ENCODE results near the gene HOXB3. TPM values are rescaled to one million over a fixed set of nuclear protein-coding genes. Genes with fewer than 3 reads are reported as not detected.
A peak's percentile ranks its signal among the peaks of the same experiment; 100 is the strongest.

HOXB3 gene
- total and polyA plus RNA-seq, 8 donors, result 10.4 to 114 (median 89.4) TPM

- Histone ChIP-seq H3K9me3 (no peaks in the 10 kb centered on the region), H3K27me3 (peaks cover 51 to 100% of the 10 kb centered on the region in 2 donors), H3K27ac (peak overlapping the region; percentile 76 to 90), H3K36me3 (no peaks in the 10 kb centered on the region), H3K4me3 (no peak overlapping the region), H3K4me1 (peaks cover 8 to 56% of the 10 kb centered on the region in 2 donors)
- TF ChIP-seq, protein P1, sequence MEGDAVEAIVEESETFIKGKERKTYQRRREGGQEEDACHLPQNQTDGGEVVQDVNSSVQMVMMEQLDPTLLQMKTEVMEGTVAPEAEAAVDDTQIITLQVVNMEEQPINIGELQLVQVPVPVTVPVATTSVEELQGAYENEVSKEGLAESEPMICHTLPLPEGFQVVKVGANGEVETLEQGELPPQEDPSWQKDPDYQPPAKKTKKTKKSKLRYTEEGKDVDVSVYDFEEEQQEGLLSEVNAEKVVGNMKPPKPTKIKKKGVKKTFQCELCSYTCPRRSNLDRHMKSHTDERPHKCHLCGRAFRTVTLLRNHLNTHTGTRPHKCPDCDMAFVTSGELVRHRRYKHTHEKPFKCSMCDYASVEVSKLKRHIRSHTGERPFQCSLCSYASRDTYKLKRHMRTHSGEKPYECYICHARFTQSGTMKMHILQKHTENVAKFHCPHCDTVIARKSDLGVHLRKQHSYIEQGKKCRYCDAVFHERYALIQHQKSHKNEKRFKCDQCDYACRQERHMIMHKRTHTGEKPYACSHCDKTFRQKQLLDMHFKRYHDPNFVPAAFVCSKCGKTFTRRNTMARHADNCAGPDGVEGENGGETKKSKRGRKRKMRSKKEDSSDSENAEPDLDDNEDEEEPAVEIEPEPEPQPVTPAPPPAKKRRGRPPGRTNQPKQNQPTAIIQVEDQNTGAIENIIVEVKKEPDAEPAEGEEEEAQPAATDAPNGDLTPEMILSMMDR (IDR thresholded peaks at IDR 0.05), result no peak
- DNase-seq, result no peak
- ATAC-seq, result no peak
- intact Hi-C loops (cut with DNase I), result no loop called here
Measured at GRCh38 chr17:48588074-48588415, 2.0 kb downstream of the HOXB3 start.

DNA sequence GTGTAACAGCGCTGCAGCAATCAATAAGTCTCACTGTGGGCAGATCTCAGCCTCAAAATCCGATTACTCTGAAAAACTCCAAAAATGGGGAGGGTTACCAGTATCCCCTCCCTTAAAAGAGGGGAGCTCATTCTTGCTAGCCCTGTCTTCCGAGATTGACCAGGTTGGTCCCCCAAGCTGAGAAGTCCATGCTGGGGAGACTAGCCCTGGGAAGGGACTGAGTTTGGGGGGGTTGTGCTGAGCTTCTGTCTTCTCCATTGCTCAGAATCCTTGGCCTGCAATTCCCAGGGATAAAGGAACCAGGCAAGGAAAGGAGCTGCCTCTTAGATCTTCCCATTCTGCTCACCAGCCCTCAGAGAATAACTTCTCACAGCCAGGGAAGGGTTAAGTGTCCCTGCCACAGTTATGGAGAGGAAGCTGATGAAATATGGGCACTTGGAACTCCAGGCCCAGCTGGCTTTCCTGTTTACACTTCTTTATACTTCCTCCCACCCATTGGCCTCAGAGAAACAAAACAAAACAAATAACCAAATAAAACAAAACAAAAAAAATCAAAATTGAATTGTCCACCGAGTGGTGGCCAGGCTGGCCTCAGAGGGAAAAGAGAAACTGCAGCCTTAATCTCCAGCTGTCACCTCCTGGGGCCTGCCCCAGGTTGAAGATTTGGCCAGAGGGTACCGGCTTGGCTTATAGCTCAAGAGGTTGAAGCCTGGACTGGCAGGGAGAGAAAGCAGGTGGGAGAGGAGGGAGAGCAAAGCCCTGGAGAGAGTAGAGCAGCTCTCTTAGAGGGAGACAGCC, 2.6 kb downstream of the HOXB3 start:
- TF ChIP-seq, protein P1 (IDR thresholded peaks at IDR 0.05), result no peak
- no peaks in the 10 kb centered on the region for H3K9me3 ChIP-seq
- DNase-seq (peak in 2 of 4 donors; percentile 60 to 81), ATAC-seq (no peak)
- H3K36me3 ChIP-seq, result no peaks in the 10 kb centered on the region
- peaks cover 52 to 100% of the 10 kb centered on the region in 2 donors for H3K27me3 ChIP-seq
- H3K4me1 ChIP-seq, result peaks cover 5 to 54% of the 10 kb centered on the region in 2 donors
- peak overlapping the region; percentile 76 to 90 for H3K27ac ChIP-seq
- intact Hi-C loops (cut with DNase I), result no loop called here
- peak overlapping the region in 1 of 2 donors; percentile 1 for H3K4me3 ChIP-seq

DNA sequence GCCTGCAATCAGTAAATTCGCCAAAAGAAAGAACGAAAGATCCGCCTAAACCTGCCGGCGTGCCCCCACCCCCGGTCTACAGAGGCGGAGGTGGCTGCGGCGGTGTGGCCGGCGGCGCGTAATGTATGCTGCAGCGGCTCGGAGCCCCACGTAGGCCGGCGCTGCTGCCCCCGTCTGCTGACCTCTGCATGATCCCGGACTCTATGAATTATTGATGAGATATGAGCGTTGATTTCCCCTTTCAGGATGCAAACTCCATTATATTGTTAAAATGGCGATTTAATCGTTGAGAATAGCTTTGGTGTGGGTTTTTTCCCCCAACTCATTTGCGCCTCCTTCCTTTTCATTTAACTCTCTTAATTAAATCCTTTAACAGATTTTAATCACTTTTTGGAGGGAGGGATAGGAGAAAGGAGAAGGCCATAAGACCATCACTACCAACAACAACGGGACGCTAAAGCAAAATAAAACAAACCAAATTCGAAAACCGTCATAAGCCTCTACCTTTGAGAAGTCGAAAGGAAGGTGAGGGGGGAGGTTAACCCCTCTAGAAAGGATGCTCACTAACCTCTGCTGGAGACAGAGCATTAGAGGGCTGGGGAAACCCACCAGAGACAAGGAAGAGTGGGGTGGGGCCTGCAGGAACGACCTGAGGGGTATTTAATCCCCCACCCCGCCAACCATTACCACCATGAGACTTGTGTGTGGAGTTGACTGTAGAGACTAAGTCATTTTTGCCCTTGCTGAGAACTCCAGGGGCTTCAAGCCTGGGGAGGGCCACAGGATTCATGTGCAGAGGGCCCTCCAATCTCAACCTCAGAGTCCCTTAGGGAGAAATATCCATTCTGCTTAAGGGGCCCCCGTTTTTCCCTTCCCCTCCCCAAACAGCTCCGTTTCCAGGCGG, 3.4 kb downstream of the HOXB3 start:
- ATAC-seq (peak; percentile 18), DNase-seq (no peak)
- H3K9me3 ChIP-seq, result no peaks in the 10 kb centered on the region
- H3K4me1 ChIP-seq, result peaks cover 5 to 58% of the 10 kb centered on the region in 2 donors
- TF ChIP-seq, protein P1 (IDR thresholded peaks at IDR 0.05), result no peak
- peak overlapping the region; percentile 76 to 90 for H3K27ac ChIP-seq
- H3K36me3 ChIP-seq, result no peaks in the 10 kb centered on the region
- H3K4me3 ChIP-seq, result peak overlapping the region; percentile 36 to 62
- intact Hi-C loops (cut with DNase I), result no loop called here
- peaks cover 52 to 100% of the 10 kb centered on the region in 2 donors for H3K27me3 ChIP-seq

- TF ChIP-seq, protein P1 (IDR thresholded peaks at IDR 0.05), result no peak
- H3K9me3 ChIP-seq, result no peaks in the 10 kb centered on the region
- H3K27me3 ChIP-seq, result peaks cover 64 to 100% of the 10 kb centered on the region in 2 donors
- peaks cover 5 to 60% of the 10 kb centered on the region in 2 donors for H3K4me1 ChIP-seq
- DNase-seq (no peak), ATAC-seq (no peak)
- H3K36me3 ChIP-seq, result no peaks in the 10 kb centered on the region
- peak overlapping the region in 1 of 2 donors; percentile 29 for H3K27ac ChIP-seq
- H3K4me3 ChIP-seq, result no peak overlapping the region
- intact Hi-C loops (cut with DNase I), result no loop called here
Measured at GRCh38 chr17:48584223-48584741, 5.8 kb downstream of the HOXB3 start.
